Pancreas (tissue), 10 donors: ENCODE results near the gene SMURF2. TPM values are rescaled to one million over a fixed set of nuclear protein-coding genes. Genes with fewer than 3 reads are reported as not detected.

Experiments used
- ATAC-seq, 4 donors: fragments of 200-7000 bp; cut with Tn5 transposase; one replicate each; pipeline versions ENCODE4 v1.8.0 to v1.9.1; 2020; ENCODE audit warnings: mild to moderate bottlenecking in 4 of 4, moderate library complexity in 4 of 4
- DNase-seq, 6 donors: peaks; one replicate each; pipeline ENCODE4 v3.0.0-alpha.2; 2020
- FAIRE-seq: peaks from 2 replicates; lab custom pipeline; 2012; peaks lifted over from hg19 to GRCh38; lab: Jason Lieb, UNC
- H3K27ac ChIP-seq, 4 donors: fragments of 200-600 bp; sonication (generic); 1 replicate in 3 of 4; 2 replicates in 1 of 4; pipeline versions ENCODE4 v1.5.0 to v1.8.0; 2020
- H3K27me3 ChIP-seq, 4 donors: fragments of 200-600 bp; one replicate each; pipeline ENCODE4 v1.8.0; 2021
- H3K36me3 ChIP-seq, 3 donors: fragments of 200-600 bp; sonication (generic) in 1 of 3; one replicate each; pipeline versions ENCODE4 v1.5.0 to v1.8.0; 2020 to 2021
- H3K4me1 ChIP-seq, 3 donors: fragments of 200-600 bp; one replicate each; pipeline ENCODE4 v1.8.0; 2021
- H3K4me3 ChIP-seq, 4 donors: fragments of 200-600 bp; sonication (generic) in 2 of 4; one replicate each; pipeline versions ENCODE4 v1.5.0 to v1.8.0; 2020 to 2021
- H3K9me3 ChIP-seq, 4 donors: fragments of 200-600 bp; one replicate each; pipeline ENCODE4 v1.8.0; 2021
- WGBS, 2 donors: extraction: QIAGEN DNeasy Blood & Tissue Kit; methylation state at CpG; one replicate each; pipeline ENCODE4 v1.1.7; 2013; 5-methylcytosine and 5-hydroxymethylcytosine counted together
- intact Hi-C, 3 donors: fragments of 100-400 bp; cut with DNase I; formaldehyde crosslinking; loops; one replicate each; pipeline versions ENCODE4 v1.11.1 to v1.14.2; 2022
- polyA plus RNA-seq, 2 donors: library from polyadenylated mRNA; stranded (reverse); fragments of 200-250 nt; gene quantifications; one replicate each; pipeline ENCODE4 v1.2.3, GENCODE V29; 2013
- total RNA-seq, 6 donors: library from RNA; stranded (reverse); fragmentation: NEBNext Ultra II Directional in 4 of 6; extraction: Animal tissue kit (Norgen Biotek cat#: 25700) in 4 of 6; gene quantifications; one replicate each; pipeline versions ENCODE4 v1.2.1 to v1.2.4, GENCODE V29; 2021 to 2023
- TF ChIP-seq, protein P1 (sequence below), 4 donors: fragments of 200-600 bp; sonication (generic) in 3 of 4; IDR thresholded peaks; one replicate each; pipeline versions ENCODE4 v1.5.0 to v1.8.0; 2021; ENCODE audit warnings: antibody characterized with exemption in 4 of 4
- donor health status: healthy with polysubstance abuse.
- donor health status: DM: no; HTN: no; CAD: no; lungs with moderate emphysema.
- donor health status: DM: no; HTN: no; CAD: no.
- donor health status: control.
- donor health status: control.
- donor health status: Bipolar disorder and iron deficiency.
- donor health status: DM: yes; HTN: yes; CAD: no.
- donor health status: DM: no; HTN: no; CAD: no.
- donor health status: DM: no; HTN: no; CAD: no.
- donor health status: DM: yes; HTN: yes; CAD: no.

The SMURF2 gene
- total and polyA plus RNA-seq, 8 donors, result 3.0 to 17.1 (median 8.0) TPM

DNA sequence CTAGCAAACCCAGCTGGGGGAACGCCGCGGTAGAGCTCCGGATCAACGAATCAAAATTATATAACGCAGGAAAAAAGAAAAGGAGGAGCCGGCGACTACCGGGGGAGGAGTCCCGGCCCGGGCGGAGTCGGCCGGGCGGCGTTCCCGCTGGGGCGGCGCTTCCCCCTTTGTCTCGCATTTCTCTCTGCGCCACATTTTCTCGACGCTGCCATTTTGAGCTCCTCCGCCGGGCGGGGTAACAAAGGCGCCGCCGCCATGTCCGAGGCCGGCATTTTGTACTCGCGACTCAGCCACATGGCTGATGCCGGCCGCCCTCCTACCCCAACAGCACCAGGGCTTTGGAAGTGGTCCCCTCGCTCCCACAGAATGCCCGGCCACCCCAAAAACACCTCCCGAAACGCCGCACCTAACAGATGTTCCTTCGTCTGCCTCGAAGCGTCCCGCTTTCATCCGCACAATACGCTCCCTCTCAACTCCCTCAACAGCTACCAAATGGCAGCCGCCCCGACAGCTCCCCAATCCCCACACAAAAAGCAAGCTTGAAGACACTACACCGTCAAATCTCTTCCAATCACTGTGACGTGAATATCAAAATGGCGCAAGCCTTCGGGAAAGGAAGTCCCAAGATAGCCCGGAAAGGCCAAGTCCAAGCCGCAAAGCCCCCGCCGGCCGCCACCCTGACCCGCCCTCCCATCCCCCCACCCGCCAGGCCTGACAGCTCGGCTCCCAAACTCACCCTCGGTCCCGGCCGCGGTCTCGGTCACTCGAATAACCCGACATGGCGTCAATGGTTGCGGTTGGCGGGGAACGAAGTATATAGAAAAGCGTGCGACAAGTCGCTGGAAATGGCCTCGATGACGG is 156.5 kb downstream of the SMURF2 start:
- H3K4me1 ChIP-seq, result peaks cover 21 to 36% (median 31%) of the 10 kb centered on the region in 3 donors
- intact Hi-C loops, result no loop called here
- peaks cover 10 to 45% (median 34%) of the 10 kb centered on the region in 3 donors for H3K36me3 ChIP-seq
- DNase-seq, result peak; percentile 92 to 95 (median 94)
- H3K27me3 ChIP-seq, result no peaks in the 10 kb centered on the region
- H3K9me3 ChIP-seq, result no peaks in the 10 kb centered on the region
- ATAC-seq, result peak; percentile 74 to 82 (median 76)
- TF ChIP-seq, protein P1, sequence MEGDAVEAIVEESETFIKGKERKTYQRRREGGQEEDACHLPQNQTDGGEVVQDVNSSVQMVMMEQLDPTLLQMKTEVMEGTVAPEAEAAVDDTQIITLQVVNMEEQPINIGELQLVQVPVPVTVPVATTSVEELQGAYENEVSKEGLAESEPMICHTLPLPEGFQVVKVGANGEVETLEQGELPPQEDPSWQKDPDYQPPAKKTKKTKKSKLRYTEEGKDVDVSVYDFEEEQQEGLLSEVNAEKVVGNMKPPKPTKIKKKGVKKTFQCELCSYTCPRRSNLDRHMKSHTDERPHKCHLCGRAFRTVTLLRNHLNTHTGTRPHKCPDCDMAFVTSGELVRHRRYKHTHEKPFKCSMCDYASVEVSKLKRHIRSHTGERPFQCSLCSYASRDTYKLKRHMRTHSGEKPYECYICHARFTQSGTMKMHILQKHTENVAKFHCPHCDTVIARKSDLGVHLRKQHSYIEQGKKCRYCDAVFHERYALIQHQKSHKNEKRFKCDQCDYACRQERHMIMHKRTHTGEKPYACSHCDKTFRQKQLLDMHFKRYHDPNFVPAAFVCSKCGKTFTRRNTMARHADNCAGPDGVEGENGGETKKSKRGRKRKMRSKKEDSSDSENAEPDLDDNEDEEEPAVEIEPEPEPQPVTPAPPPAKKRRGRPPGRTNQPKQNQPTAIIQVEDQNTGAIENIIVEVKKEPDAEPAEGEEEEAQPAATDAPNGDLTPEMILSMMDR (IDR thresholded peaks at IDR 0.05), result no peak
- peak overlapping the region; percentile 99 to 100 (median 100) for H3K27ac ChIP-seq
- FAIRE-seq, result no peak
- peak overlapping the region; percentile 68 to 90 (median 82) for H3K4me3 ChIP-seq
- WGBS, 2 donors, result 0% methylated on average over 69 to 76 of the region's 76 CpGs

DNA sequence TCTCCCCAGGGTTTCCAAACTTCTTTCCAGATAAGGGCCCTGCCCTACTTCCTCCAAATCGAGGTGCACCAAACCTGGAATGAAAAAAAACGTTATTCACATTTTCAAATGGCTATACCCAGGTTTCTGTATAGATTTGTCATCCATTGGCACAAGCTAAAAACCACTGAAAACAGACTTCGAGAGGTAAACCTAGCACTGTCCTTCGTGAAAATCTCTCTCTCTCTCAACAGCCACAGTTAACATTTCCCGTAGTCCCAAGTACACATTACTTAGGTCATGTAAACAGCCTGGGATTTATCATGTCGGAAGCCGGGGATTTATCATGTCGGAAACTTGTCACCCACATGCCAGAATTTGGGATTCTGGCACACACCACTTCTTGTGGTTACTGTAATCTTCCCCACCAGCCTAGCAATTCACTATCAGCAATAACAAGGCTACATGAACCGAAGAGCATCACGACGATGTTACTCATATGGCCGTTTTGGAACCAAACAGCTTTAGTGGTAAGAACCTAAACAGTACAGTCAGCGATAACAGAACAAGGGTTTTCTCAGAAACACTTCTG is 157.3 kb downstream of the SMURF2 start:
- Histone ChIP-seq H3K27ac (peak overlapping the region; percentile 99 to 100 (median 100)), H3K4me3 (peak overlapping the region; percentile 68 to 90 (median 82)), H3K27me3 (no peaks in the 10 kb centered on the region), H3K4me1 (peaks cover 21 to 36% (median 31%) of the 10 kb centered on the region in 3 donors), H3K36me3 (peaks cover 15 to 46% (median 40%) of the 10 kb centered on the region in 3 donors), H3K9me3 (no peaks in the 10 kb centered on the region)
- TF ChIP-seq, protein P1 (IDR thresholded peaks at IDR 0.05), result no peak
- no peak for FAIRE-seq
- ATAC-seq, result no peak
- DNase-seq, result peak in 1 of 6 donors; percentile 26
- WGBS, 2 donors, result 0 to 1% methylated on average over 13 of the region's 13 CpGs
- intact Hi-C loops, result no loop called here

DNA sequence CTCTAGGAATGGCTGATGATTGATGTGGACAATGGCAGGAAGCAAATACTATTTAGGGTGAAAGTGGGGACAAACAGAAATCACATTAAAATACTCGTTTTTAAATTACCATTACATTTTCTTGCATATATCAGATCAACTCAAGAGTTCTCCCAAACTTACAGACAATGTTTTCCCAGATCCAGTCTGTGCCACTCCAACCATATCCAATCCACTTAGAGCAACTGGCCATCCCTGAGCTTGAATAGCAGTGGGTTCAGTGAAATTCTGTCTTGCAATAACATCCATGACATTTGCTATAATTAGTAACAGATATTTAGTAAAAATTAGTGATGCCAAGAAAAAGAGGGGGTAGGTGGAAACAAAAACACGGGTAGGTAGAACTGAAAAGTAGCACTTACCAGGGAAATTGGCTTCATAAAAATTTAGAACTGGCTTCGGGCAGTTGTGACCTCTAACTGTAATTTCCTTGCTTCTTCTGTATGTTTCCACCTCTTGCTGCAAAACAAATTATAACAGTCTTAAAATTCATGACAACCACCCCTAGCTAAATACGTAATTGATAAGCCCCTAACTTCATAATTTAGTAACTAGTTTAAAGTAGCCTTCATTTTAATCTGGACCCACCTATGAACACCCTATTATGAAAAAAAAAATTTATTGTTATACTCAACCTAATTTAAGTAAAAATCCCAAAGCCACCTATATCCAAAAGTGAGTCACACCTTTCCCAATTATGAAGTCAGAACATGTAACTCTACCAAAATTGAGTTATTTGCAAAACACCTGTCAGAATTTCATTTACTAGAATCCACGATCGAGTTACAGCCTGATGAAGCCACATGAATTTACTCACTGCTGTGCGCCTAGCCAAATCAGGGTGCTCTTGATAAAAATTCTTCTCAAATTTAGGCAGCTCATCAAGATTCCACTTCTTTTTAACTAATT is 158.0 kb downstream of the SMURF2 start:
- intact Hi-C loops, result no loop called here
- 9 to 12% methylated on average over 7 of the region's 7 CpGs for WGBS, 2 donors
- no peaks in the 10 kb centered on the region for H3K9me3 ChIP-seq
- peak overlapping the region in 3 of 4 donors; percentile 99 to 100 (median 100) for H3K27ac ChIP-seq
- TF ChIP-seq, protein P1 (IDR thresholded peaks at IDR 0.05), result no peak
- FAIRE-seq (no peak), DNase-seq (no peak), ATAC-seq (no peak)
- peak overlapping the region; percentile 68 to 90 (median 82) for H3K4me3 ChIP-seq
- H3K36me3 ChIP-seq, result peaks cover 15 to 53% (median 42%) of the 10 kb centered on the region in 3 donors
- peaks cover 21 to 36% (median 31%) of the 10 kb centered on the region in 3 donors for H3K4me1 ChIP-seq
- no peaks in the 10 kb centered on the region for H3K27me3 ChIP-seq

DNA sequence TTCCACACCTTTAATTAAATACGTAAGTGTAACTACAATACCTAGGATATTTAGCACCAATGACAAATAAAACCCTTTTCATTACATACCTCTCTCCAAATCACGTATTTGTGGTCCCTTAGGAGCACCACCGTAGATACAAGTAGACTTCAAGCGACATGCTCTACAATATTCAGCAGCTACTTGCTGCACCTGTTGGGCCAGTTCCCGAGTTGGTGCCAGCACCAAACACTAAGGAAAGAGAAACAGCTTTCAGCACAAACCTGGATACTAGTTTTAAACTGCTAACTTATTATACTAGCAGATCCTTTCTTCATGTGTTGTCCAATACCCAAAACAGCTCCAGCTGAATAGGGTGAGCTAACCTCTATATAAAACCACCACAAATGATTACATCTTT is 158.8 kb downstream of the SMURF2 start:
- Histone ChIP-seq H3K4me3 (peak overlapping the region in 2 of 4 donors; percentile 68 to 86), H3K36me3 (peaks cover 15 to 53% (median 48%) of the 10 kb centered on the region in 3 donors), H3K9me3 (no peaks in the 10 kb centered on the region), H3K4me1 (peaks cover 24 to 40% (median 24%) of the 10 kb centered on the region in 3 donors), H3K27ac (no peak overlapping the region), H3K27me3 (no peaks in the 10 kb centered on the region)
- TF ChIP-seq, protein P1 (IDR thresholded peaks at IDR 0.05), result no peak
- 45 to 50% methylated on average over 5 of the region's 5 CpGs for WGBS, 2 donors
- no peak for ATAC-seq
- intact Hi-C loops, result no loop called here
- DNase-seq, result no peak
- FAIRE-seq, result no peak
